Tibial artery (tissue), 4 donors: ENCODE data around the gene CD47.

Source experiments
- DNase-seq, 2 donors: peaks; one replicate each; pipeline ENCODE4 v3.0.0-alpha.2; 2019
- H3K27ac ChIP-seq, 2 donors: fragments of 200-600 bp; sonication (generic) in 1 of 2; 1 replicate in 1 of 2; 2 replicates in 1 of 2; pipeline ENCODE4 v1.5.1; 2018 to 2019; ENCODE audit warnings: mild to moderate bottlenecking in 1 of 2
- H3K27me3 ChIP-seq, 2 donors: fragments of 200-600 bp; sonication (generic) in 1 of 2; one replicate each; pipeline versions ENCODE4 v1.5.1 to v1.6.0; 2016 to 2019
- H3K36me3 ChIP-seq, 3 donors: fragments of 200-600 bp; sonication (generic) in 2 of 3; one replicate each; pipeline ENCODE4 v1.5.1; 2016 to 2019; ENCODE audit warnings: mild to moderate bottlenecking in 2 of 3
- H3K4me1 ChIP-seq, 4 donors: fragments of 200-600 bp; sonication (generic) in 2 of 4; 1 replicate in 3 of 4; 2 replicates in 1 of 4; pipeline ENCODE4 v1.5.1; 2016 to 2019
- H3K4me3 ChIP-seq, 2 donors: fragments of 200-600 bp; sonication (generic) in 1 of 2; 1 replicate in 1 of 2; 2 replicates in 1 of 2; pipeline ENCODE4 v1.5.1; 2018 to 2019; ENCODE audit warnings: mild to moderate bottlenecking in 2 of 2
- H3K9me3 ChIP-seq, 3 donors: fragments of 200-600 bp; sonication (generic) in 1 of 3; one replicate each; pipeline ENCODE4 v1.5.1; 2016 to 2019
- intact Hi-C: fragments of 100-400 bp; cut with DNase I; formaldehyde crosslinking; loops from one replicate; pipeline ENCODE4 v1.15.0; 2023; ENCODE audit warnings: low total_unique reads
- TF ChIP-seq, protein P1 (sequence below), 2 experiments: fragments of 200-600 bp in 1 of 2; fragments of 450-650 bp in 1 of 2; IDR thresholded peaks; one replicate each; pipeline ENCODE4 v1.5.1; 2017 to 2019; ENCODE audit warnings: antibody characterized with exemption in 2 of 2, mild to moderate bottlenecking in 1 of 2, moderate library complexity in 1 of 2

Gene CD47

DNA sequence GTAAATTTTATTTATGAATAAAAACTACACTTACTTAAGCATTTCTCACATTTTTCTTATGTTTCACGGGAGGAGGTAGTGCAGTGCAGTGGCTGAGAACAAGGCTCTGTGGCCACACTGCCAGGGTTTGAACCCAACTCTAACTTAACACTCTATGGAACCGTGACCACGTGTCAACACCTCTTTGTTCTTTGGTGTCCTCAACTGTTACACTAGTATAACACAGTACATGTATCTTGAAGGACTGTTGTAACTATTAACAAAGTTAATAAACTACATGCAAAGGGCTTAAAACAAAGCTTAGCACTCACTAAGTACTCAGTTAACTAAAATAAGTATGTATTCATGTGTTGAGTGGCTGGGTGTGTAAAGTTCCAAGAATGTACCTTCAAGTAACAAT is 19.5 kb downstream of the CD47 start:
- Histone ChIP-seq H3K9me3 (no peaks in the 10 kb centered on the region), H3K27me3 (no peaks in the 10 kb centered on the region), H3K27ac (no peak overlapping the region), H3K4me3 (no peak overlapping the region), H3K36me3 (peaks cover 0 to 5% (median 0%) of the 10 kb centered on the region in 3 donors), H3K4me1 (peaks cover 0 to 30% (median 13%) of the 10 kb centered on the region in 4 donors)
- intact Hi-C loops, result no loop called here
- no peak for DNase-seq
- TF ChIP-seq, protein P1, sequence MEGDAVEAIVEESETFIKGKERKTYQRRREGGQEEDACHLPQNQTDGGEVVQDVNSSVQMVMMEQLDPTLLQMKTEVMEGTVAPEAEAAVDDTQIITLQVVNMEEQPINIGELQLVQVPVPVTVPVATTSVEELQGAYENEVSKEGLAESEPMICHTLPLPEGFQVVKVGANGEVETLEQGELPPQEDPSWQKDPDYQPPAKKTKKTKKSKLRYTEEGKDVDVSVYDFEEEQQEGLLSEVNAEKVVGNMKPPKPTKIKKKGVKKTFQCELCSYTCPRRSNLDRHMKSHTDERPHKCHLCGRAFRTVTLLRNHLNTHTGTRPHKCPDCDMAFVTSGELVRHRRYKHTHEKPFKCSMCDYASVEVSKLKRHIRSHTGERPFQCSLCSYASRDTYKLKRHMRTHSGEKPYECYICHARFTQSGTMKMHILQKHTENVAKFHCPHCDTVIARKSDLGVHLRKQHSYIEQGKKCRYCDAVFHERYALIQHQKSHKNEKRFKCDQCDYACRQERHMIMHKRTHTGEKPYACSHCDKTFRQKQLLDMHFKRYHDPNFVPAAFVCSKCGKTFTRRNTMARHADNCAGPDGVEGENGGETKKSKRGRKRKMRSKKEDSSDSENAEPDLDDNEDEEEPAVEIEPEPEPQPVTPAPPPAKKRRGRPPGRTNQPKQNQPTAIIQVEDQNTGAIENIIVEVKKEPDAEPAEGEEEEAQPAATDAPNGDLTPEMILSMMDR (IDR thresholded peaks at IDR 0.05), result no peak

DNA sequence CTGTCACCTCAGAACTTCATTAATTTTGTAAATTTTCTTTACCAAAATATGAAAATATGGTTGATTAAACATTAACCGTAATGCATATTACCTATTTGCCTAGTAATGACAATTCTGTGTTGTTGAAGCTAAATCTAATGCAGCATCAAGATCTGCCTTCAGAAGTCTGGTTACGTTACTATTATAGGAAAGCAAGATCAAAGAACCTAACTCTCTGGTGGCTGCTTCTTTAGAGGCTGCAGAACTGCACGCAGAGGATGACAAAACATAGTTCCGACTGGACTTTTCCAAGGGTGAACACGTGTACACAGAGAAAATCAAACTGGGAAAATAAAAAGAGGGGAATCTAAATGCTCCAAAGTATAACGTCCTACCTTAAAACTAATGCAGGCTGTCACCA is 20.5 kb downstream of the CD47 start:
- peaks cover 0 to 30% (median 13%) of the 10 kb centered on the region in 4 donors for H3K4me1 ChIP-seq
- H3K27ac ChIP-seq, result no peak overlapping the region
- DNase-seq, result no peak
- H3K27me3 ChIP-seq, result no peaks in the 10 kb centered on the region
- H3K36me3 ChIP-seq, result peaks cover 0 to 5% (median 0%) of the 10 kb centered on the region in 3 donors
- TF ChIP-seq, protein P1 (IDR thresholded peaks at IDR 0.05), result no peak
- no peak overlapping the region for H3K4me3 ChIP-seq
- intact Hi-C loops, result no loop called here
- H3K9me3 ChIP-seq, result no peaks in the 10 kb centered on the region

DNA sequence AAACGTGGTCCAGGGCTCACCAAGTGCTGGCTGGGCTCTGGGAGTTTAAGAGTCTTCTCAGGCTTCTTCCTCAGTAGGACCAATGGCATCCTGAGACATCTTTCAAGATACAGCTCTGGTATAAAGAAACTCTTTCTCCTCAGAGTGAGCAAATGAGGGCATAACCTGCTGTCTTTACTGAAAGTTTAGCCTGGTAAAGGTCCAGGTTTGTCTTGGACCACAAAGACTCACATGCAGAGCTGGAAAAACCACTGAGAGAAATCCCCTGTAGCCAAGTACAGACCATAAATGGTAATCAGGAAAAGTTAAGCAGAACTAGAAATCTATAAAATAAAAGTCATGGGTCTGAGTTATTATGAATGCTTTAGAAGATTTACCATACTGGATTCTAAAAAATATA is 23.1 kb downstream of the CD47 start:
- Histone ChIP-seq H3K27me3 (no peaks in the 10 kb centered on the region), H3K36me3 (peaks cover 0 to 5% (median 0%) of the 10 kb centered on the region in 3 donors), H3K4me3 (no peak overlapping the region), H3K4me1 (peaks cover 0 to 30% (median 13%) of the 10 kb centered on the region in 4 donors), H3K9me3 (no peaks in the 10 kb centered on the region), H3K27ac (peak overlapping the region; percentile 31 to 63)
- intact Hi-C loops, result no loop called here
- DNase-seq, result no peak
- TF ChIP-seq, protein P1 (IDR thresholded peaks at IDR 0.05), result no peak

DNA sequence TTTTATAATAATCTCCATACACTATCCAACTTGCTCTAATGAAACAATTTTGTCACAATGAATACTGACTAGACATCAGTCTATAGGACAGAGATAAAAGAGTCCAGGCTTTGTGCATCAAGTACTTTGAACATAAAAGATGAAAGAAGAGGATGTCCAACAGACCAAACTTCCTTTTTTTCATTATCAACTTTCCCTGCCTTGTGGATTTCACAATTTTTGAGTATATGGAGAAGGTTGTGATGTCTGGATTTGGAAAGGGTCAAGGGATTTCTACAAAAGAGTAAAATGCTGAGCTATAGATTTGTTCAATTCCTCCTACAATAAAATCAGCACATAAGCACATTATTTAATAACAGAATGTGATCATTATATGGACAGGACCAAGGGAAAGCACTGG is 25.7 kb downstream of the CD47 start:
- no peak overlapping the region for H3K4me3 ChIP-seq
- intact Hi-C loops, result no loop called here
- peaks cover 0 to 11% (median 4%) of the 10 kb centered on the region in 3 donors for H3K36me3 ChIP-seq
- no peaks in the 10 kb centered on the region for H3K9me3 ChIP-seq
- no peak for DNase-seq
- H3K27ac ChIP-seq, result no peak overlapping the region
- TF ChIP-seq, protein P1 (IDR thresholded peaks at IDR 0.05), result no peak
- H3K27me3 ChIP-seq, result no peaks in the 10 kb centered on the region
- H3K4me1 ChIP-seq, result peaks cover 0 to 30% (median 13%) of the 10 kb centered on the region in 4 donors

DNA sequence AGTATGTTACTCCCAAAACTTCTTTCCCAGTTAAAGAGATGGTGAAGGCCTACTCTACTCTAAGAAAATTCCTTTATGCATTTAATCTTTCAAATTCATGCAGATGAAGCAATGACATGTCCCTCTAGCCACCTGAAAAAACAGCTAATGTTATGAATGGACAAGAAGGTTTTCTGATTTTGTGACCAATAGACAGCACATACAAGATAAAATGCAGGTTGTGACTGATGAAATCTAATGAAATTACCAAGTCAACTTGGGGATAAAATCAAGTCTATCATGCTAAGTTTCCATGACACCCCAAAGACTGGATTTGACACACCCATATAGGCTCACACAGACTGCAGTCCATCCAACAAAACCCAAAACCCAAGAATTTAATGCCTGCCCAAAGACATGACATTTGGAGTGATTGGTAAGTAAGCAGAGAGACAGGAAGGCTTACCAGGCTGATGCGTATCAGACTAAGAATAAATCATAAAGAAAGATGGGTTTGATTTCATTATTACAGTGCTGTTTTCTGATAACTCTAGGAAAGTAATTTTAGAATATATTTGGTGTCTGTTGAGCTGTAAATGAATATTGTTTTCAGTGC is 26.4 kb downstream of the CD47 start:
- Histone ChIP-seq H3K27ac (no peak overlapping the region), H3K36me3 (peaks cover 0 to 17% (median 8%) of the 10 kb centered on the region in 3 donors), H3K4me3 (no peak overlapping the region), H3K4me1 (peaks cover 0 to 24% (median 13%) of the 10 kb centered on the region in 4 donors), H3K27me3 (no peaks in the 10 kb centered on the region), H3K9me3 (no peaks in the 10 kb centered on the region)
- intact Hi-C loops, result no loop called here
- DNase-seq, result no peak
- TF ChIP-seq, protein P1 (IDR thresholded peaks at IDR 0.05), result no peak
